ENCODE data around the gene STAG2. TPM values are rescaled to one million over a fixed set of nuclear protein-coding genes. Genes with fewer than 3 reads are reported as not detected.

STAG2 gene
- total RNA-seq, 1 experiment from 2014 or later = 66.3 TPM

- TF ChIP-seq ZBTB33 (IDR thresholded peaks at IDR 0.05; ENCODE audit: extremely low read depth, insufficient replicate concordance, low read length) (no peak), POLR2AphosphoS5 (IDR thresholded peaks at IDR 0.05; ENCODE audit: low read depth, low read length) (no peak)
These were observed 136.6 kb downstream of the STAG2 start (continued) for GRCh38 chrX:124098089-124098488.

DNA sequence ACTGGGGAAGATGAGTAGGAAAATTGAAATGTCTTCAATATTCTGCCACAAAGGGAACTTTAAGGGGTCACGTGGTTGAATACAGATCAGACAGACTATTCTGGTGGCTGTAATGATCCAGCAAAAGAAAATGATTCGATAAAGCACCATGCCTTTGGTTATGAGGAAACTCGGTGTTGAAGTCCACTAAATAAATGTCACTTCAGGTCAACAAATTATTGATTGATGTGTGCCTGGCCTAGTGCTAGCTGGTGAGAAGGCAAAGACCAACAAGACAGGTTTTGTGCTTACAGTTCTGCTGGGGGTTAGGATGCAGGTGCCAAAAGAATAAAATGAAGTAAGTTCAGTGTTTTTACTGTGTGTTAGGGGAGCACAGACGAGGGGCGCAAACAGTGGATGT lies 142.5 kb downstream of the STAG2 start:
- no peak overlapping the region for H3K4me2 ChIP-seq (ENCODE audit: low read length)
- H3K9ac ChIP-seq (ENCODE audit: low read length) = no peak overlapping the region
- H3K4me3 ChIP-seq (replicated peaks in 1 of 2; ENCODE audit: low read depth in 1 of 2, low read length in 2 of 2) = no peak overlapping the region
- H4K20me1 ChIP-seq (ENCODE audit: insufficient read depth) = no peaks in the 10 kb centered on the region
- ATAC-seq (no peak), DNase-seq (ENCODE audit: low read depth, low spot score) (no peak)
- H3K79me2 ChIP-seq (ENCODE audit: insufficient read depth, low read length) = no peaks in the 10 kb centered on the region
- no peaks in the 10 kb centered on the region for H3K9me3 ChIP-seq (ENCODE audit: control insufficient read depth in 1 of 2, insufficient read depth in 1 of 2, low read depth in 1 of 2, low read length in 2 of 2)
- BruUV-seq (replicated peaks) = no TSS peak
- ChIA-PET POLR2A (no interaction called here), RAD21 (ENCODE audit: low non-redundant PET in 1 of 2, low total read pairs in 2 of 2, uncharacterized antibody in 2 of 2, unreplicated experiment in 2 of 2) (no interaction called here), CTCF (no interaction called here)
- TF ChIP-seq CTCF (IDR thresholded peaks at IDR 0.05 in 2 of 3, conservative IDR thresholded peaks at IDR 0.05 in 1 of 3; ENCODE audit: borderline replicate concordance in 1 of 3, insufficient read depth in 1 of 3, low read depth in 2 of 3, low read length in 2 of 3) = no peak
- TF ChIP-seq CBX3 (IDR thresholded peaks at IDR 0.05; ENCODE audit: low read depth) = no peak
- TF ChIP-seq, protein P1, sequence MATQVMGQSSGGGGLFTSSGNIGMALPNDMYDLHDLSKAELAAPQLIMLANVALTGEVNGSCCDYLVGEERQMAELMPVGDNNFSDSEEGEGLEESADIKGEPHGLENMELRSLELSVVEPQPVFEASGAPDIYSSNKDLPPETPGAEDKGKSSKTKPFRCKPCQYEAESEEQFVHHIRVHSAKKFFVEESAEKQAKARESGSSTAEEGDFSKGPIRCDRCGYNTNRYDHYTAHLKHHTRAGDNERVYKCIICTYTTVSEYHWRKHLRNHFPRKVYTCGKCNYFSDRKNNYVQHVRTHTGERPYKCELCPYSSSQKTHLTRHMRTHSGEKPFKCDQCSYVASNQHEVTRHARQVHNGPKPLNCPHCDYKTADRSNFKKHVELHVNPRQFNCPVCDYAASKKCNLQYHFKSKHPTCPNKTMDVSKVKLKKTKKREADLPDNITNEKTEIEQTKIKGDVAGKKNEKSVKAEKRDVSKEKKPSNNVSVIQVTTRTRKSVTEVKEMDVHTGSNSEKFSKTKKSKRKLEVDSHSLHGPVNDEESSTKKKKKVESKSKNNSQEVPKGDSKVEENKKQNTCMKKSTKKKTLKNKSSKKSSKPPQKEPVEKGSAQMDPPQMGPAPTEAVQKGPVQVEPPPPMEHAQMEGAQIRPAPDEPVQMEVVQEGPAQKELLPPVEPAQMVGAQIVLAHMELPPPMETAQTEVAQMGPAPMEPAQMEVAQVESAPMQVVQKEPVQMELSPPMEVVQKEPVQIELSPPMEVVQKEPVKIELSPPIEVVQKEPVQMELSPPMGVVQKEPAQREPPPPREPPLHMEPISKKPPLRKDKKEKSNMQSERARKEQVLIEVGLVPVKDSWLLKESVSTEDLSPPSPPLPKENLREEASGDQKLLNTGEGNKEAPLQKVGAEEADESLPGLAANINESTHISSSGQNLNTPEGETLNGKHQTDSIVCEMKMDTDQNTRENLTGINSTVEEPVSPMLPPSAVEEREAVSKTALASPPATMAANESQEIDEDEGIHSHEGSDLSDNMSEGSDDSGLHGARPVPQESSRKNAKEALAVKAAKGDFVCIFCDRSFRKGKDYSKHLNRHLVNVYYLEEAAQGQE (IDR thresholded peaks at IDR 0.05; ENCODE audit: low read depth) = no peak
- no peak for TF ChIP-seq ZFX (IDR thresholded peaks at IDR 0.05)
- no peak for TF ChIP-seq YY1 (IDR thresholded peaks at IDR 0.05; ENCODE audit: extremely low read depth, insufficient replicate concordance, low read depth, low read length)
- no peak for TF ChIP-seq RAD21 (IDR thresholded peaks at IDR 0.05; ENCODE audit: low read depth)
- TF ChIP-seq, protein P2, sequence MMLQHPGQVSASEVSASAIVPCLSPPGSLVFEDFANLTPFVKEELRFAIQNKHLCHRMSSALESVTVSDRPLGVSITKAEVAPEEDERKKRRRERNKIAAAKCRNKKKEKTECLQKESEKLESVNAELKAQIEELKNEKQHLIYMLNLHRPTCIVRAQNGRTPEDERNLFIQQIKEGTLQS (IDR thresholded peaks at IDR 0.05) = no peak
- no peak for TF ChIP-seq JUND (IDR thresholded peaks at IDR 0.05)
- TF ChIP-seq TCF7L2 (IDR thresholded peaks at IDR 0.05; ENCODE audit: borderline replicate concordance, extremely low read depth, insufficient read depth, insufficient read length) = no peak
- TF ChIP-seq CEBPB (IDR thresholded peaks at IDR 0.05; ENCODE audit: low read depth) = no peak
- no peaks in the 10 kb centered on the region for H3K4me1 ChIP-seq (ENCODE audit: control insufficient read depth in 1 of 2, insufficient read depth in 2 of 2, low read length in 2 of 2)
- H2AFZ ChIP-seq (ENCODE audit: low read depth, low read length, poor library complexity, severe bottlenecking) = no peak overlapping the region
- no peak overlapping the region for H3K27ac ChIP-seq (ENCODE audit: low read depth, low read length)
- H3K36me3 ChIP-seq (ENCODE audit: control insufficient read depth in 1 of 2, insufficient read depth in 2 of 2, low read length in 2 of 2) = no peaks in the 10 kb centered on the region
- intact Hi-C loops (cut with micrococcal nuclease) = no loop called here
- no peaks in the 10 kb centered on the region for H3K9me2 ChIP-seq (ENCODE audit: insufficient read depth)
- no peaks in the 10 kb centered on the region for H3K27me3 ChIP-seq (ENCODE audit: insufficient read depth, low read length)

Measured in HCT116 (cell line).